OCI-LY3 (cell line): ENCODE data around the gene SRCIN1.
"Not testable (repeated sequence)": the region's sequence is repeated elsewhere in the genome, so short reads cannot be mapped to it uniquely, and the experiment has no call there.

Source experiments
- H2AFZ ChIP-seq: fragments of 200-600, 300-600 bp; shearing (Covaris generic); 2 replicates; pipeline ENCODE4 v1.6.0; 2014; ENCODE audit warnings: antibody characterized with exemption, low read depth, low read length
- H3K27ac ChIP-seq: fragments of 200-600, 300-600 bp; sonication (generic); 2 replicates; pipeline ENCODE4 v1.5.1; 2014; ENCODE audit warnings: mild to moderate bottlenecking, low read length, moderate library complexity, mixed read lengths
- H3K27me3 ChIP-seq: fragments of 200-600, 300-600 bp; sonication (generic); 2 replicates; pipeline ENCODE4 v1.6.1; 2014; ENCODE audit warnings: low read depth, low read length, mixed read lengths
- H3K36me3 ChIP-seq: fragments of 200-600, 300-600 bp; sonication (generic); replicated peaks from 2 replicates; pipeline ENCODE3; 2014; ENCODE audit warnings: low read depth, low read length, mixed read lengths
- H3K4me1 ChIP-seq: fragments of 300-600, 200-600 bp; sonication (generic); 2 replicates; pipeline ENCODE4 v1.6.1; 2014; ENCODE audit warnings: low read length, mixed read lengths
- H3K4me2 ChIP-seq: fragments of 200-600, 300-600 bp; sonication (generic); 2 replicates; pipeline ENCODE4 v1.6.1; 2014; ENCODE audit warnings: low read length, mixed read lengths
- H3K4me3 ChIP-seq: fragments of 300-600, 200-600 bp; sonication (generic); 2 replicates; pipeline ENCODE4 v1.5.1; 2014; ENCODE audit warnings: antibody characterized with exemption, mild to moderate bottlenecking, low read length, moderate library complexity
- H3K79me2 ChIP-seq: fragments of 300-600, 200-600 bp; shearing (Covaris generic); 2 replicates; pipeline ENCODE4 v1.6.1; 2014; ENCODE audit warnings: mild to moderate bottlenecking, low read length, mixed read lengths
- H3K9ac ChIP-seq: fragments of 300-600, 200-600 bp; shearing (Covaris generic); 2 replicates; pipeline ENCODE4 v1.6.0; 2014; ENCODE audit warnings: mild to moderate bottlenecking, low read length, moderate library complexity
- H3K9me3 ChIP-seq: fragments of 200-600, 300-600 bp; shearing (Covaris generic); 2 replicates; pipeline ENCODE4 v1.6.1; 2014; ENCODE audit warnings: low read length, mixed read lengths; ENCODE audit not compliant: insufficient read depth
- H4K20me1 ChIP-seq: fragments of 200-600, 300-600 bp; sonication (generic); 2 replicates; pipeline ENCODE4 v1.6.1; 2016; ENCODE audit warnings: low read length, mixed read lengths; ENCODE audit not compliant: insufficient read depth
- EZH2phosphoT487 ChIP-seq: fragments of 200-600 bp; shearing (Covaris generic); IDR thresholded peaks from 2 replicates; pipeline ENCODE4 v1.6.1; 2018; ENCODE audit warnings: antibody characterized with exemption, mixed run types, low read depth
- TF ChIP-seq, protein P1 (sequence below): fragments of 200-600, 300-600 bp; sonication (generic); IDR thresholded peaks from 2 replicates; pipeline ENCODE4 v1.5.1; 2014; ENCODE audit warnings: antibody characterized with exemption, low read length, low read depth

SRCIN1 gene

DNA sequence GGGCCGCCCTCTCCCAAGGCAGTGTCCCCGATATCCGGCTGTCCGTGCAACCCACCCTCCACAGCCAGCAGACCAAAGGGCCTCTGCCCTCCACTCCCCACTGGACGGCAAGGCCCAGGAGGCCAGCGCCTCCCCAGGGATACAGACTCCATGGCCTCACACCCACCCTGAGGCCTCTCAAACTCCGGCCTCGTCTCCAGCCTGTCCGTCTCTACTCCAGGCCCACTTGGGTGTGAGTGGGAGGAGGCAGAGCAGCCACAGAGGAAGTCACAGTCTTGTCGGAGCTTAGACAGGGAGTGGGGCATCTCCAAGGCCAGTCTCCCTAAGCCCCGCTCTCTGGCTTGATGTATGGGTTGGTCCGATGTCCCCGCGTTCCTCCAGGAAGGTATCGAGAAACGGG lies 73.3 kb downstream of the SRCIN1 start:
- H3K27me3 ChIP-seq, result peaks cover 10% of the 10 kb centered on the region; the same call in 1 of the 2 replicates
- no peak overlapping the region for H3K27ac ChIP-seq
- H3K4me2 ChIP-seq, result no peak overlapping the region
- TF ChIP-seq, protein P1, sequence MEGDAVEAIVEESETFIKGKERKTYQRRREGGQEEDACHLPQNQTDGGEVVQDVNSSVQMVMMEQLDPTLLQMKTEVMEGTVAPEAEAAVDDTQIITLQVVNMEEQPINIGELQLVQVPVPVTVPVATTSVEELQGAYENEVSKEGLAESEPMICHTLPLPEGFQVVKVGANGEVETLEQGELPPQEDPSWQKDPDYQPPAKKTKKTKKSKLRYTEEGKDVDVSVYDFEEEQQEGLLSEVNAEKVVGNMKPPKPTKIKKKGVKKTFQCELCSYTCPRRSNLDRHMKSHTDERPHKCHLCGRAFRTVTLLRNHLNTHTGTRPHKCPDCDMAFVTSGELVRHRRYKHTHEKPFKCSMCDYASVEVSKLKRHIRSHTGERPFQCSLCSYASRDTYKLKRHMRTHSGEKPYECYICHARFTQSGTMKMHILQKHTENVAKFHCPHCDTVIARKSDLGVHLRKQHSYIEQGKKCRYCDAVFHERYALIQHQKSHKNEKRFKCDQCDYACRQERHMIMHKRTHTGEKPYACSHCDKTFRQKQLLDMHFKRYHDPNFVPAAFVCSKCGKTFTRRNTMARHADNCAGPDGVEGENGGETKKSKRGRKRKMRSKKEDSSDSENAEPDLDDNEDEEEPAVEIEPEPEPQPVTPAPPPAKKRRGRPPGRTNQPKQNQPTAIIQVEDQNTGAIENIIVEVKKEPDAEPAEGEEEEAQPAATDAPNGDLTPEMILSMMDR, result no peak
- no peak for TF ChIP-seq EZH2phosphoT487
- H4K20me1 ChIP-seq, result no peaks in the 10 kb centered on the region
- H3K4me3 ChIP-seq, result no peak overlapping the region
- H3K79me2 ChIP-seq, result no peaks in the 10 kb centered on the region
- no peak overlapping the region for H2AFZ ChIP-seq
- H3K4me1 ChIP-seq, result no peaks in the 10 kb centered on the region
- no peak overlapping the region for H3K9ac ChIP-seq
- H3K9me3 ChIP-seq, result no peaks in the 10 kb centered on the region
- no peaks in the 10 kb centered on the region for H3K36me3 ChIP-seq

GRCh38 chr17:38531761-38532160 lies 74.0 kb downstream of the SRCIN1 start:
- not testable (repeated sequence) for H3K36me3 ChIP-seq, H3K27ac ChIP-seq, H3K9me3 ChIP-seq, H3K4me3 ChIP-seq, H3K79me2 ChIP-seq, H3K27me3 ChIP-seq, H3K9ac ChIP-seq, H2AFZ ChIP-seq, H4K20me1 ChIP-seq, H3K4me2 ChIP-seq, H3K4me1 ChIP-seq

DNA sequence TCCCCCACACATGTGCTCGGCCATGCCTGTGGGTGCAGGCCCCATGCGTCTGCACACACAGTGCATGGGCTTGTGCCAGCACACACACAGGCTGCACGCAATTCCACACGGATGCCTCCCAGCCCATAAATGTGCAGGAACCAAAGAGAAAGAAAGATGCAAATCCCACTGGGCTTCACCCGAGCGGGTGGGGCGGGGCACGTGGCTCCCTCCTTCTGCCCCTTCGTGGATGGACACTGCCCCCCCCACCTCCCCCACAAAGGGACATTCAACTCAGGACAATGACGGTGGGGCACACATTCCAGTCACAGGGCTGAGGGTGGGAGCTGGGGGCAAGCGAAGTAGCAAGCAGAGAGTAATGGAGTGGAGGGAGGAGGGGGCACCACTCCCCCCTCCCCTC lies 74.9 kb downstream of the SRCIN1 start:
- not testable (repeated sequence) for H3K4me2 ChIP-seq, H3K4me1 ChIP-seq, H3K4me3 ChIP-seq, H3K9me3 ChIP-seq, H3K27me3 ChIP-seq, H3K79me2 ChIP-seq, H3K36me3 ChIP-seq, H3K9ac ChIP-seq, H2AFZ ChIP-seq, H4K20me1 ChIP-seq, H3K27ac ChIP-seq

- H4K20me1 ChIP-seq, H3K27me3 ChIP-seq: not testable (repeated sequence)
Measured at GRCh38 chr17:38528141-38528540, 77.6 kb downstream of the SRCIN1 start.

DNA sequence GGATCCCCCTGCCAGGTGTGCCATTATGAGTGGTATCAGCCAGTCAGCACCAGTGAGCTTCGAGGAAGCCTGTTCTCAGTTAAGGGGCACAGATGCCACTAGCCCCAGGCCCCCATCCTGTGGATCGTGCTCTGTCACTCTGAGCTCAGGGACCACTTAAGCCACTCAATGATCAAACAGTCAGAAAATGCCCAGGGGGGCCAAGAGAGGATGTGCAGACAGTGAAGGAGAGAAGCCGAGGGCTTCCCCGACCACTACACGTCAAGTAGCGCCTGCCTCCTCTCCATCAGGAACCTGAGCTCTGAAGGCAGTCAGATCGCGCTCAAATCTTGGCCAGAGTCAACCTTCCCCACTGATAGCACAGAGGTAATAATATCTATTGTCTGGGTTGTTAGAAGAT lies 79.2 kb downstream of the SRCIN1 start:
- not testable (repeated sequence) for H3K27ac ChIP-seq, H3K27me3 ChIP-seq, H3K4me1 ChIP-seq, H3K36me3 ChIP-seq, H4K20me1 ChIP-seq, H2AFZ ChIP-seq, H3K9ac ChIP-seq, H3K4me2 ChIP-seq, H3K4me3 ChIP-seq, H3K79me2 ChIP-seq, H3K9me3 ChIP-seq

More at GRCh38 chr17:38528141-38528540, 77.6 kb downstream of the SRCIN1 start:
- H2AFZ ChIP-seq, H3K4me3 ChIP-seq, H3K27ac ChIP-seq, H3K9ac ChIP-seq, H3K4me1 ChIP-seq, H3K79me2 ChIP-seq, H3K9me3 ChIP-seq, H3K36me3 ChIP-seq, H3K4me2 ChIP-seq: not testable (repeated sequence)

DNA sequence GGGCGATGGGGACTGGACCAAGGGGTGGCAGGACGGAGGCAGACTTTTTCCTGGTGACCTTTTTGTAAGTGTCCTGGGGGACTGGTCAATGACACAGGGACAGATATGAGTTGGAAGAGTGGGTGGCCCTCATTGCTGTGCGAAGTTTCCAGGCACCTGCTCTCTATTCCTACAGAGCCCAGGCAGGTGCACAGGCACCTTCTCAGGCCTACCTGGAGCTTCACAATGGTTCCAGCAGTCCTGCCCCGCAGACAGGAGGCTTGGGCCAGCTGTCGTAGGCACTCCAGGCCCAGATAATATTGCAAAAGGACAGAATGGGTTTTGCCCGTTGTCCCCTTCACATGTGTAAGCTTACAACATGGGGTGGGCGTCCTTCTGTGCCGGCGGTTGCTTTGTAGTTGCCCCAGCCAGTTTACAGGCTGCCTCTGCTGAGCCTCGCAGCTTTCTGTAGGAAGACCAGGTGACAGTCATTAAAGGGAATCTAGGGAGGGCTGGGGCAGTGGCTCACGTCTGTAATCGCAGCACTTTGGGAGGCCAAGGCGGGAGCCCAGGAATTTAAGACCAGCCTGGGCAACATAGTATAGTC lies 93.2 kb downstream of the SRCIN1 start:
- Histone ChIP-seq H4K20me1 (no peaks in the 10 kb centered on the region), H3K36me3 (no peaks in the 10 kb centered on the region), H2AFZ (no peak overlapping the region), H3K4me3 (no peak overlapping the region), H3K27me3 (no peaks in the 10 kb centered on the region), H3K9me3 (no peaks in the 10 kb centered on the region), H3K4me2 (no peak overlapping the region), H3K9ac (no peak overlapping the region), H3K4me1 (no peaks in the 10 kb centered on the region), H3K79me2 (no peaks in the 10 kb centered on the region), H3K27ac (no peak overlapping the region)
- no peak for TF ChIP-seq EZH2phosphoT487
- TF ChIP-seq, protein P1, result no peak
